Stimulated activated CD8-positive, alpha-beta memory T cell treated with anti-CD3 and anti-CD28 coated beads, Interleukin-4, amount 100 ng/mL, for 1 hour (primary cell): ENCODE results near the gene PRTN3.
A peak's percentile ranks its signal among the peaks of the same experiment; 100 is the strongest.
"Not testable (repeated sequence)": the region's sequence is repeated elsewhere in the genome, so short reads cannot be mapped to it uniquely, and the experiment has no call there.

ENCODE experiments used
- DNase-seq, 2 donors: peaks; one replicate each; pipeline ENCODE4 v3.0.0-alpha.2; 2020; ENCODE audit warnings: low read depth in 2 of 2, low spot score in 1 of 2

The PRTN3 gene

GRCh38 chr19:878751-879561, 38.2 kb downstream of the PRTN3 start:
- not testable (repeated sequence) for DNase-seq

- DNase-seq = no peak
Observed at GRCh38 chr19:879711-880438, 39.1 kb downstream of the PRTN3 start.

- no peak for DNase-seq
Observed at GRCh38 chr19:881385-882071, 40.7 kb downstream of the PRTN3 start.

- no peak for DNase-seq
Observed at GRCh38 chr19:882871-883497, 42.2 kb downstream of the PRTN3 start.

DNA sequence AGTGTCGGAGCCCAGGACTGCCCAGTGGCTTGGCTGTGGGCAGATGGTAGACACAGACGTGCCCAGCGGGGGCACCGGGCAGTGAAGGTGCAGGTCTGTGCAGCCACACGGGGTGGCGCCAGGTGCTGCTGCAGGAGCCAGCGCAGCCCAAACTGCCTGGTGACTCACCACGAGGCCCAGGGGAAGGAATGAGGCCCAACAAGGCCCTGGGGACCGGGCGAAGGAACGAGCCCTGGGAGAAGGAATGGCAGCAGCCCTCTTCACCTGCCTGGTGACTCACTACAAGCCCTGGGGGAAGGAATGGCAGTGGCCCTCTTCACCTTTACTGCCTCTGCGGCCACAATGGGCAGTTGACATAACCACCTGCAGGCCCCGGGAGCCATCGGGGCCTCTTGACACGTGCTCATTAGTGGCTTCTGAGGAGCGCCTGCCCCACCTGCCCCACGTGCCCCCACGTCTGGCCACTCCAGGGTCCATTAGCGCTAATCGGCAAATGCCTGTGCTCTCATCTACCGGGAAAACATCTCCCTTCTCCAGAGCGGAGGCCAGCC, 42.9 kb downstream of the PRTN3 start:
- DNase-seq = no peak

- DNase-seq = no peak
Observed at GRCh38 chr19:884420-885211, 43.8 kb downstream of the PRTN3 start.

DNA sequence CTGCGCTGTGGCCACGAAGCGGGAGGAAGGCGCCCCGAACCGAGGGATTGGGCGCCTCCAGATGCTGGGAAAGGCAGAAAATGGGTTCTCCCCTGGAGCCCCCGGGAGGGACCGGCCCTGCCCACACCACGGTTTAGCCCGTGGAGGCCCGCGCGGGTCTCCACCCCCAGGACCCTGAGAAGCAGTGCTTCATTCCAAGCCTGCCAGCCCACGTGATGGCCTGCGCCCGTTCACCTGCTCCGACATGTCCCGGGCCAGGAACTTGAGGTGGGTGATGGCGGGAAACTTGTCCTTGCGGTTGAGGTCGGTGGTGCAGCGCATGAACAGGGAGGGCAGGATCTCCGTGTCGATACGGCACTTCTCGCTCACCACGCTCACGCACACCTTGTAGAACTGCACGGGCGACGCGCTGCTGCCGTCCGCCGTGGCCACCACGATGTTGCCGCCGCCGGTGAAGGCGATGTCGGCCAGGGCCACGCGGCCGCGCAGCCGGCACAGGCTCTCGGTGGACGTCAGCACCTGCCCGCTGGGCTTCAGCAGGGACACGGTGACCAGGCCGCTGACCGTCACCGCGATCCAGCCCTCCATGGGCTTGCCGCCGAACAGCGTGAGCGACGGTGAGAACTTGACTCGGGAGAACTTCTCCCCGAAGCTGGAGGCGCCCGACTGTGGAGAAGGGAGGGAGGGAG, 44.9 kb downstream of the PRTN3 start:
- DNase-seq = no peak

GRCh38 chr19:887072-887471, 46.3 kb downstream of the PRTN3 start:
- DNase-seq = no peak

- DNase-seq = no peak
Observed at GRCh38 chr19:887599-887998, 46.8 kb downstream of the PRTN3 start.

GRCh38 chr19:888581-889385, 48.0 kb downstream of the PRTN3 start:
- DNase-seq = peak in 1 of 2 donors; percentile 52

GRCh38 chr19:889662-890295, 49.0 kb downstream of the PRTN3 start:
- no peak for DNase-seq

- DNase-seq = no peak
Observed at GRCh38 chr19:890831-891230, 50.0 kb downstream of the PRTN3 start.

GRCh38 chr19:891421-892200, 50.8 kb downstream of the PRTN3 start:
- DNase-seq = not testable (repeated sequence)

GRCh38 chr19:892243-892893, 51.6 kb downstream of the PRTN3 start:
- no peak for DNase-seq

DNA sequence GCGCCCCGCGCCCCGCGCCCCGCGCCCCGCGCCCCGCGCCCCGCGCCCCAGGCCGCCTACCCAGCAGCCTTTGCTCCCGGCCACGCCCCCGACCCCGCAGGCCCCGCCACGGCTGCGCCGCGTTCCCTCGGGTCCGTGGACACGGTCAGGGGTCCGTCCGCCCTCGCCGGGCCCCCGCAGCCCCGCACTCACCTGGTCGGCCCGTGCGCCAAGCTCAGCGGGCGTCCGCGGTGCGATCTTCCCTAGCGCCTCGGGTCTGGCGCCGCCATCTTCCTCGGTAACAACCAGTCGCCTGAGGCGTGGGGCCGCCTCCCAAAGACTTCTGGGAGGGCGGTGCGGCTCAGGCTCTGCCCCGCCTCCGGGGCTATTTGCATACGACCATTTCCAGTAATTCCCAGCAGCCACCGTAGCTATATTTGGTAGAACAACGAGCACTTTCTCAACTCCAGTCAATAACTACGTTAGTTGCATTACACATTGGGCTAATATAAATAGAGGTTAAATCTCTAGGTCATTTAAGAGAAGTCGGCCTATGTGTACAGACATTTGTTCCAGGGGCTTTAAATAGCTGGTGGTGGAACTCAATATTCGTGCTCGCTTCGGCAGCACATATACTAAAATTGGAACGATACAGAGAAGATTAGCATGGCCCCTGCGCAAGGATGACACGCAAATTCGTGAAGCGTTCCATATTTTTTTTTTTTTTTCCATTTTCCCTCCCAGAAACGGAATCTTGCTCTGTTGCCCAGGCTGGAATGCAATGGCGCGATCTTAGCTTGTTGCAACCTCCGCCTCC, 52.3 kb downstream of the PRTN3 start, which contains the start of the genes MED16 and RNU6-9:
Gene MED16 (minus strand): TSS at position 294 of the 796 bp plus-strand sequence. CDS start 2,056 bp downstream, outside the sequence.
Gene RNU6-9 (plus strand): TSS at position 591 of the 796 bp plus-strand sequence.
- DNase-seq = peak; percentile 76 to 80

DNA sequence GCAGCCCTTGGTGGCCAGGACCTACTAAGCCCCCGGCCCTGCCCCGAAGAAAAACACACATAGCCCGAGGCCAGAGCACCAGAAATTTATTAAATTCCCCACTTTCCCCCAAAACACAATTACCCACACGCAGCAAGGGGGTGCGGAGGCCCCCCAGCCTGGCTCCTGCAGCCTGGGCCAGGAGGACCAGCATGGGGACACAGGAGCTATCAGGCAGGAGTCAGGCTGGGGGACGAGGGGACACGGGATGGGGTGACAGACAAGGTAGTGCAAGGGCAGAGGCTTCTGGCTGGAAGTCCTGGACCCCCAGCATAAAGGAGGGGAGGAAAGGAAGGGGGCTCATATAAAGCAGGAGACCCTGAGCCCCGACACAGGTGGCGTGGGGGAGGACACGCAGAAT, 55.6 kb downstream of the PRTN3 start:
- DNase-seq = no peak
